OCI-LY3 (cell line): ENCODE measurements around the gene NDUFV3.

Source experiments
- H2AFZ ChIP-seq: fragments of 200-600, 300-600 bp; shearing (Covaris generic); 2 replicates; pipeline ENCODE4 v1.6.0; 2014; ENCODE audit warnings: antibody characterized with exemption, low read depth, low read length
- H3K27ac ChIP-seq: fragments of 200-600, 300-600 bp; sonication (generic); 2 replicates; pipeline ENCODE4 v1.5.1; 2014; ENCODE audit warnings: mild to moderate bottlenecking, low read length, moderate library complexity, mixed read lengths
- H3K27me3 ChIP-seq: fragments of 200-600, 300-600 bp; sonication (generic); 2 replicates; pipeline ENCODE4 v1.6.1; 2014; ENCODE audit warnings: low read depth, low read length, mixed read lengths
- H3K36me3 ChIP-seq: fragments of 200-600, 300-600 bp; sonication (generic); replicated peaks from 2 replicates; pipeline ENCODE3; 2014; ENCODE audit warnings: low read depth, low read length, mixed read lengths
- H3K4me1 ChIP-seq: fragments of 300-600, 200-600 bp; sonication (generic); 2 replicates; pipeline ENCODE4 v1.6.1; 2014; ENCODE audit warnings: low read length, mixed read lengths
- H3K4me2 ChIP-seq: fragments of 200-600, 300-600 bp; sonication (generic); 2 replicates; pipeline ENCODE4 v1.6.1; 2014; ENCODE audit warnings: low read length, mixed read lengths
- H3K4me3 ChIP-seq: fragments of 300-600, 200-600 bp; sonication (generic); 2 replicates; pipeline ENCODE4 v1.5.1; 2014; ENCODE audit warnings: antibody characterized with exemption, mild to moderate bottlenecking, low read length, moderate library complexity
- H3K79me2 ChIP-seq: fragments of 300-600, 200-600 bp; shearing (Covaris generic); 2 replicates; pipeline ENCODE4 v1.6.1; 2014; ENCODE audit warnings: mild to moderate bottlenecking, low read length, mixed read lengths
- H3K9ac ChIP-seq: fragments of 300-600, 200-600 bp; shearing (Covaris generic); 2 replicates; pipeline ENCODE4 v1.6.0; 2014; ENCODE audit warnings: mild to moderate bottlenecking, low read length, moderate library complexity
- H3K9me3 ChIP-seq: fragments of 200-600, 300-600 bp; shearing (Covaris generic); 2 replicates; pipeline ENCODE4 v1.6.1; 2014; ENCODE audit warnings: low read length, mixed read lengths; ENCODE audit not compliant: insufficient read depth
- H4K20me1 ChIP-seq: fragments of 200-600, 300-600 bp; sonication (generic); 2 replicates; pipeline ENCODE4 v1.6.1; 2016; ENCODE audit warnings: low read length, mixed read lengths; ENCODE audit not compliant: insufficient read depth
- CTCF ChIP-seq: fragments of 200-600, 300-600 bp; sonication (generic); IDR thresholded peaks from 2 replicates; pipeline ENCODE4 v1.5.1; 2014; ENCODE audit warnings: antibody characterized with exemption, low read length, low read depth
- EZH2phosphoT487 ChIP-seq: fragments of 200-600 bp; shearing (Covaris generic); IDR thresholded peaks from 2 replicates; pipeline ENCODE4 v1.6.1; 2018; ENCODE audit warnings: antibody characterized with exemption, mixed run types, low read depth

The NDUFV3 gene

GRCh38 chr21:42855171-42855936 is 37.8 kb upstream of the NDUFV3 start:
- Histone ChIP-seq H3K4me3 (no peak overlapping the region), H3K36me3 (peaks cover 31% of the 10 kb centered on the region), H3K79me2 (peaks cover 39% of the 10 kb centered on the region), H3K9me3 (no peaks in the 10 kb centered on the region), H3K4me2 (no peak overlapping the region), H2AFZ (no peak overlapping the region), H3K4me1 (no peaks in the 10 kb centered on the region), H3K9ac (no peak overlapping the region), H3K27me3 (no peaks in the 10 kb centered on the region), H3K27ac (no peak overlapping the region), H4K20me1 (peaks cover 4% of the 10 kb centered on the region)
- TF ChIP-seq EZH2phosphoT487 (no peak), CTCF (no peak)

- Histone ChIP-seq H3K27ac (no peak overlapping the region), H3K79me2 (peaks cover 38% of the 10 kb centered on the region), H3K4me2 (no peak overlapping the region), H3K27me3 (no peaks in the 10 kb centered on the region), H3K4me3 (no peak overlapping the region), H4K20me1 (peaks cover 4% of the 10 kb centered on the region), H3K9me3 (no peaks in the 10 kb centered on the region), H3K4me1 (no peaks in the 10 kb centered on the region), H2AFZ (no peak overlapping the region), H3K36me3 (peaks cover 26% of the 10 kb centered on the region), H3K9ac (no peak overlapping the region)
- TF ChIP-seq EZH2phosphoT487 (no peak), CTCF (no peak)
These were observed 37.2 kb upstream of the NDUFV3 start for GRCh38 chr21:42855937-42856335.

- H3K27me3 ChIP-seq, result no peaks in the 10 kb centered on the region
- no peak for TF ChIP-seq CTCF
- TF ChIP-seq EZH2phosphoT487, result no peak
- H3K79me2 ChIP-seq, result peaks cover 42% of the 10 kb centered on the region
- H3K9me3 ChIP-seq, result no peaks in the 10 kb centered on the region
- no peak overlapping the region for H3K9ac ChIP-seq
- no peak overlapping the region for H2AFZ ChIP-seq
- peaks cover 24% of the 10 kb centered on the region for H3K36me3 ChIP-seq
- peaks cover 4% of the 10 kb centered on the region for H4K20me1 ChIP-seq
- no peak overlapping the region for H3K4me2 ChIP-seq
- H3K4me1 ChIP-seq, result no peaks in the 10 kb centered on the region
- H3K4me3 ChIP-seq, result no peak overlapping the region
- no peak overlapping the region for H3K27ac ChIP-seq
These were observed 35.9 kb upstream of the NDUFV3 start for GRCh38 chr21:42857216-42857615.

- peaks cover 53% of the 10 kb centered on the region for H3K79me2 ChIP-seq
- H3K9ac ChIP-seq, result no peak overlapping the region
- H2AFZ ChIP-seq, result no peak overlapping the region
- no peak overlapping the region for H3K4me3 ChIP-seq
- no peaks in the 10 kb centered on the region for H3K27me3 ChIP-seq
- no peak for TF ChIP-seq EZH2phosphoT487
- no peak for TF ChIP-seq CTCF
- no peaks in the 10 kb centered on the region for H3K9me3 ChIP-seq
- H4K20me1 ChIP-seq, result peaks cover 4% of the 10 kb centered on the region
- no peak overlapping the region for H3K27ac ChIP-seq
- H3K4me2 ChIP-seq, result no peak overlapping the region
- H3K36me3 ChIP-seq, result peaks cover 30% of the 10 kb centered on the region
- no peaks in the 10 kb centered on the region for H3K4me1 ChIP-seq
These were observed 34.8 kb upstream of the NDUFV3 start for GRCh38 chr21:42858185-42858847.
